HepG2 (cell line): ENCODE results near the gene INPP4B. TPM values are rescaled to one million over a fixed set of nuclear protein-coding genes. Genes with fewer than 3 reads are reported as not detected.

Source experiments
- ATAC-seq: fragments of 200-7000 bp; cut with Tn5 transposase; 3 replicates; pipeline ENCODE4 v1.9.1; 2020; ENCODE audit warnings: mild to moderate bottlenecking, moderate library complexity
- BruUV-seq: library from RNA; stranded (reverse); fragments of 400-500 nt; replicated peaks from 2 replicates; lab custom pipeline; 2021; lab: Mats Ljungman, UMichigan
- CTCF ChIA-PET: fragments of 300-600 bp; formaldehyde crosslinking; extraction: SDS; loops from one replicate; lab custom pipeline; 2021; ENCODE audit warnings: low total read pairs, inconsistent platforms, low intra/inter-chr PET ratio; lab: Yijun Ruan, JAX
- POLR2A ChIA-PET: fragments of 350-600 bp; sonication (Branson Sonifier 250); formaldehyde crosslinking; loops from one replicate; lab custom pipeline; 2020; ENCODE audit warnings: antibody characterized with exemption, inconsistent platforms; lab: Yijun Ruan, JAX
- DNase-seq: peaks from one replicate; pipeline ENCODE4 v3.0.0-alpha.2; 2015; ENCODE audit warnings: low spot score
- FAIRE-seq: peaks from 3 replicates; lab custom pipeline; 2011; peaks lifted over from hg19 to GRCh38; lab: Jason Lieb, UNC
- H2AFZ ChIP-seq: one replicate; pipeline ENCODE4 v1.6.1; 2011; ENCODE audit warnings: low read length, inconsistent platforms
- H3K27ac ChIP-seq: fragments of 300-600 bp; 3 replicates; pipeline ENCODE4 v1.8.0; 2011; ENCODE audit warnings: mixed run types, mild to moderate bottlenecking, mixed read lengths, low read length, inconsistent platforms; ENCODE audit not compliant: insufficient read depth; ENCODE audit errors: extremely low read length
- H3K27me3 ChIP-seq, 2 experiments: fragments of 200-600 bp in 1 of 2; 2 replicates in 1 of 2; 3 replicates in 1 of 2; pipeline versions ENCODE4 v1.6.0 to v1.8.0; 2011; ENCODE audit warnings: low read length in 2 of 2, mild to moderate bottlenecking in 2 of 2, moderate library complexity in 2 of 2, inconsistent platforms in 1 of 2; ENCODE audit not compliant: insufficient read depth in 2 of 2, control insufficient read depth in 1 of 2
- H3K36me3 ChIP-seq, 2 experiments: fragments of 200-600 bp in 1 of 2; replicated peaks in 1 of 2; 2 replicates in 1 of 2; 3 replicates in 1 of 2; pipeline versions ENCODE4 v1.5.1 to v1.8.0; 2011; ENCODE audit warnings: low read length in 2 of 2, inconsistent platforms in 1 of 2; ENCODE audit not compliant: insufficient read depth in 2 of 2, control insufficient read depth in 1 of 2
- H3K4me1 ChIP-seq: 2 replicates; pipeline ENCODE4 v1.5.1; 2012; ENCODE audit warnings: low read length, inconsistent platforms; ENCODE audit not compliant: insufficient read depth
- H3K4me2 ChIP-seq: 2 replicates; pipeline ENCODE4 v1.6.0; 2011; ENCODE audit warnings: low read depth, low read length, inconsistent platforms
- H3K4me3 ChIP-seq, 3 experiments: fragments of 200-600 bp in 1 of 3; sonication (generic), shearing (Covaris generic) in 1 of 3; replicated peaks in 1 of 3; 2 replicates each; pipeline ENCODE4 v1.5.1; 2011 to 2016; ENCODE audit warnings: low read length in 3 of 3, inconsistent platforms in 2 of 3, low read depth in 2 of 3, mild to moderate bottlenecking in 2 of 3, control low read depth in 1 of 3, mixed read lengths in 1 of 3; ENCODE audit not compliant: insufficient read depth in 1 of 3
- H3K79me2 ChIP-seq: one replicate; pipeline ENCODE4 v1.6.1; 2011; ENCODE audit warnings: low read length, inconsistent platforms; ENCODE audit not compliant: insufficient read depth
- H3K9ac ChIP-seq: 2 replicates; pipeline ENCODE4 v1.6.0; 2011; ENCODE audit warnings: mild to moderate bottlenecking, low read depth, low read length, inconsistent platforms; ENCODE audit not compliant: insufficient read depth
- H3K9me3 ChIP-seq: 2 replicates; pipeline ENCODE4 v1.5.1; 2012; ENCODE audit warnings: mild to moderate bottlenecking, low read length
- H4K20me1 ChIP-seq: 2 replicates; pipeline ENCODE4 v1.6.0; 2011; ENCODE audit warnings: inconsistent platforms, mild to moderate bottlenecking, low read length, moderate library complexity; ENCODE audit not compliant: insufficient read depth
- AKAP8 ChIP-seq: sonication (generic); formaldehyde crosslinking; IDR thresholded peaks from 2 replicates; pipeline ENCODE4 v1.5.1; 2020; ENCODE audit warnings: mild to moderate bottlenecking, missing genetic modification reagents
- GABPB1 ChIP-seq: IDR thresholded peaks from 2 replicates; pipeline ENCODE4 v1.6.1; 2016; ENCODE audit warnings: mild to moderate bottlenecking, missing genetic modification reagents, moderate library complexity, missing compliant biosample characterization
- HNRNPL ChIP-seq: fragments of 200-400 bp; formaldehyde crosslinking; IDR thresholded peaks from 2 replicates; pipeline ENCODE4 v1.6.1; 2017; ENCODE audit warnings: mild to moderate bottlenecking, low read depth, low read length
- MEF2D ChIP-seq: sonication (generic); formaldehyde crosslinking; IDR thresholded peaks from 2 replicates; pipeline ENCODE4 v1.5.1; 2020; ENCODE audit warnings: mild to moderate bottlenecking, missing genetic modification reagents
- NCOA5 ChIP-seq: sonication (generic); formaldehyde crosslinking; IDR thresholded peaks from 2 replicates; pipeline ENCODE4 v1.4.0; 2020; ENCODE audit warnings: missing genetic modification reagents
- NR2F2 ChIP-seq: IDR thresholded peaks from 2 replicates; pipeline ENCODE4 v1.6.1; 2012; ENCODE audit warnings: low read depth, inconsistent platforms, borderline replicate concordance
- PCBP1 ChIP-seq: fragments of 200-400 bp; formaldehyde crosslinking; IDR thresholded peaks from 2 replicates; pipeline ENCODE4 v1.6.1; 2017; ENCODE audit warnings: mild to moderate bottlenecking, low read depth, low read length, borderline replicate concordance
- RAD21 ChIP-seq: fragments of 450-650 bp; formaldehyde crosslinking; IDR thresholded peaks from 2 replicates; pipeline ENCODE4 v1.5.0; 2020; ENCODE audit warnings: mild to moderate bottlenecking
- ZEB1 ChIP-seq: IDR thresholded peaks from 2 replicates; pipeline ENCODE4 v1.6.1; 2012; ENCODE audit warnings: mild to moderate bottlenecking, low read depth, inconsistent platforms; ENCODE audit not compliant: insufficient replicate concordance
- ZNF335 ChIP-seq: sonication (generic); formaldehyde crosslinking; IDR thresholded peaks from 2 replicates; pipeline ENCODE4 v1.4.0; 2020; ENCODE audit warnings: missing genetic modification reagents
- ZNF772 ChIP-seq: sonication (generic); formaldehyde crosslinking; IDR thresholded peaks from 2 replicates; pipeline ENCODE4 v1.5.0; 2020; ENCODE audit warnings: mild to moderate bottlenecking, missing genetic modification reagents
- WGBS: methylation state at CpG from one replicate; pipeline ENCODE4 v1.1.6; 2017; ENCODE audit warnings: low lambda C conversion rate; 5-methylcytosine and 5-hydroxymethylcytosine counted together
- in situ Hi-C: cut with HindIII; loops from 2 replicates; pipeline ENCODE4 v1.10.0; 2017; ENCODE audit warnings: low pct_unique_long_range_greater_than_20kb; ENCODE audit not compliant: extremely low pct_ligation_motif_present
- intact Hi-C: fragments of 100-400 bp; cut with micrococcal nuclease; formaldehyde crosslinking; loops from one replicate; pipeline ENCODE4 v1.10.0; 2022; ENCODE audit not compliant: unreplicated experiment
- polyA plus RNA-seq, 8 experiments: library from polyadenylated mRNA; depleted of rRNA in 3 of 8; stranded (reverse) in 7 of 8; unstranded in 1 of 8; fragments of >200 nt; fragmentation: Illumina TruSeq in 4 of 8; extraction: Trizol in 4 of 8; gene quantifications; 2 replicates each; pipeline versions ENCODE4 v1.2.1 to v1.2.3, GENCODE V29; 2011 to 2016; ENCODE audit warnings: low read depth in 4 of 8, missing spikeins in 1 of 8, mixed read lengths in 1 of 8; ENCODE audit not compliant: insufficient read depth in 1 of 8
- total RNA-seq, 5 experiments: library from RNA; depleted of rRNA; stranded (reverse); fragments of >200 nt; fragmentation: Illumina TruSeq; extraction: Trizol; gene quantifications; 2 replicates each; pipeline ENCODE4 v1.2.3, GENCODE V29; 2016; ENCODE audit warnings: low read depth in 1 of 5
- TF ChIP-seq, protein P1 (sequence below): sonication (generic); formaldehyde crosslinking; IDR thresholded peaks from 2 replicates; pipeline ENCODE4 v1.4.0; 2020; ENCODE audit warnings: missing genetic modification reagents
- TF ChIP-seq, protein P2 (sequence below): sonication (generic); formaldehyde crosslinking; conservative IDR thresholded peaks from 2 replicates; pipeline ENCODE4 v1.4.0; 2020; ENCODE audit warnings: missing genetic modification reagents
- TF ChIP-seq, protein P3 (sequence below): IDR thresholded peaks from 2 replicates; pipeline ENCODE4 v1.6.1; 2018; ENCODE audit warnings: missing genetic modification reagents

The INPP4B gene
- total and polyA plus RNA-seq, 2 of the 13 experiments (the other 11 are each of a cell fraction or from before 2014, with no cell fraction given), result not detected

DNA sequence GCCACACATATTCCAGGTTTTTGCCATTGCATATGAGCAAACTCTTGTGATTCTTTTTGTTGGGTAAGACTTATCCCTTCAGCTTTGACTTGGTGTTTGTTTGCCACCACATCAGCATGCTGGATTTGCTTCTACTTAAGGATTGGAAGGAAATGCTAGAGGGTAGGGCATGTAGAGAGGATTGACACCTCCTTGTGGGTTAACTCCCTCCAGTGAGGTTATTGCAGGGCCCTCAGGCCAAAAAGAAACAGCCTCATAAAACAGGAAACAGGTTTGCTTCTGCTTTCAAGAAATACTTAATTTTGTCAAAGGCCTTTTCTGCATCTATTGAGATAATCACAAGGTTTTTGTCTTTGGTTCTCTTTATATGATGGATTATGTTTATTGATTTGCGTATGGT, 15.2 kb upstream of the INPP4B start:
- no TSS peak for BruUV-seq
- intact Hi-C loops (no loop called here), in situ Hi-C loops (no loop called here)
- Histone ChIP-seq H3K79me2 (no peaks in the 10 kb centered on the region), H3K36me3 (no peaks in the 10 kb centered on the region), H3K4me1 (no peaks in the 10 kb centered on the region), H3K27me3 (no peaks in the 10 kb centered on the region), H2AFZ (no peak overlapping the region), H3K9me3 (no peaks in the 10 kb centered on the region), H3K9ac (no peak overlapping the region), H3K4me3 (no peak overlapping the region), H3K4me2 (no peak overlapping the region), H4K20me1 (no peaks in the 10 kb centered on the region), H3K27ac (no peak overlapping the region)
- FAIRE-seq (no peak), ATAC-seq (no peak), DNase-seq (no peak)
- ChIA-PET CTCF (no interaction called here), POLR2A (no interaction called here)
- no peak for TF ChIP-seq ZNF335 (CRISPR knock-in tag)
- no peak for TF ChIP-seq RAD21 (CRISPR knock-in tag)
- TF ChIP-seq ZEB1, result no peak
- WGBS, result 71% methylated on average over 1 of the region's 1 CpG

DNA sequence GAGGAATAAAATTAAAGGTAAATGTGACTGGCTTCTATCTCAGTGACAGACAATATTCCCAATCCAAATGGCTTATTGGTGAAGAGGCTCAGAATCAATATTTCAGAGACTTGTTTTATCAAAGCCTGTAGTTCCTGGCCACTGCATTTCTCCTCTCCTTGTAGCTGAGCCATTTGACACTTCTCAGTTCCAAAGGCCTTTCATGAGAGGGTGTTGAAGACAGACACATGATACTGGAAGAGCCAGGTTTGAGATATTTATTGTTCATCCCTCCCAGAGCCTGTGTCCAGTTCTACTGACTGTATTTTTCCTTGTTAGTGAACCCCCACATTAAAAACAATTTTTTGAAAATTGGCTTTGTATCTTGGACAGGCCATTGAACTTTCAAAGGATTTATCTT, 12.9 kb upstream of the INPP4B start:
- H3K4me2 ChIP-seq, result no peak overlapping the region
- in situ Hi-C loops (no loop called here), intact Hi-C loops (no loop called here)
- ChIA-PET CTCF (no interaction called here), POLR2A (no interaction called here)
- H3K27me3 ChIP-seq, result no peaks in the 10 kb centered on the region
- H3K79me2 ChIP-seq, result no peaks in the 10 kb centered on the region
- H2AFZ ChIP-seq, result no peak overlapping the region
- no peak overlapping the region for H3K4me3 ChIP-seq
- DNase-seq (no peak), ATAC-seq (no peak), FAIRE-seq (no peak)
- no peak overlapping the region for H3K27ac ChIP-seq
- TF ChIP-seq PCBP1 (no peak), ZNF772 (CRISPR knock-in tag) (no peak), MEF2D (CRISPR knock-in tag) (no peak), NCOA5 (CRISPR knock-in tag) (no peak), AKAP8 (CRISPR knock-in tag) (no peak), GABPB1 (CRISPR knock-in tag) (no peak), HNRNPL (no peak), NR2F2 (no peak)
- TF ChIP-seq, protein P1, sequence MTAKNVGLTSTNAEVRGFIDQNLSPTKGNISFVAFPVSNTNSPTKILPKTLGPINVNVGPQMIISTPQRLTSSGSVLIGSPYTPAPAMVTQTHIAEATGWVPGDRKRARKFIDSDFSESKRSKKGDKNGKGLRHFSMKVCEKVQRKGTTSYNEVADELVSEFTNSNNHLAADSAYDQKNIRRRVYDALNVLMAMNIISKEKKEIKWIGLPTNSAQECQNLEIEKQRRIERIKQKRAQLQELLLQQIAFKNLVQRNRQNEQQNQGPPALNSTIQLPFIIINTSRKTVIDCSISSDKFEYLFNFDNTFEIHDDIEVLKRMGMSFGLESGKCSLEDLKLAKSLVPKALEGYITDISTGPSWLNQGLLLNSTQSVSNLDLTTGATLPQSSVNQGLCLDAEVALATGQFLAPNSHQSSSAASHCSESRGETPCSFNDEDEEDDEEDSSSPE (CRISPR knock-in tag), result no peak
- TF ChIP-seq, protein P2, sequence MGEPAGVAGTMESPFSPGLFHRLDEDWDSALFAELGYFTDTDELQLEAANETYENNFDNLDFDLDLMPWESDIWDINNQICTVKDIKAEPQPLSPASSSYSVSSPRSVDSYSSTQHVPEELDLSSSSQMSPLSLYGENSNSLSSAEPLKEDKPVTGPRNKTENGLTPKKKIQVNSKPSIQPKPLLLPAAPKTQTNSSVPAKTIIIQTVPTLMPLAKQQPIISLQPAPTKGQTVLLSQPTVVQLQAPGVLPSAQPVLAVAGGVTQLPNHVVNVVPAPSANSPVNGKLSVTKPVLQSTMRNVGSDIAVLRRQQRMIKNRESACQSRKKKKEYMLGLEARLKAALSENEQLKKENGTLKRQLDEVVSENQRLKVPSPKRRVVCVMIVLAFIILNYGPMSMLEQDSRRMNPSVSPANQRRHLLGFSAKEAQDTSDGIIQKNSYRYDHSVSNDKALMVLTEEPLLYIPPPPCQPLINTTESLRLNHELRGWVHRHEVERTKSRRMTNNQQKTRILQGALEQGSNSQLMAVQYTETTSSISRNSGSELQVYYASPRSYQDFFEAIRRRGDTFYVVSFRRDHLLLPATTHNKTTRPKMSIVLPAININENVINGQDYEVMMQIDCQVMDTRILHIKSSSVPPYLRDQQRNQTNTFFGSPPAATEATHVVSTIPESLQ, result no peak
- TF ChIP-seq, protein P3, sequence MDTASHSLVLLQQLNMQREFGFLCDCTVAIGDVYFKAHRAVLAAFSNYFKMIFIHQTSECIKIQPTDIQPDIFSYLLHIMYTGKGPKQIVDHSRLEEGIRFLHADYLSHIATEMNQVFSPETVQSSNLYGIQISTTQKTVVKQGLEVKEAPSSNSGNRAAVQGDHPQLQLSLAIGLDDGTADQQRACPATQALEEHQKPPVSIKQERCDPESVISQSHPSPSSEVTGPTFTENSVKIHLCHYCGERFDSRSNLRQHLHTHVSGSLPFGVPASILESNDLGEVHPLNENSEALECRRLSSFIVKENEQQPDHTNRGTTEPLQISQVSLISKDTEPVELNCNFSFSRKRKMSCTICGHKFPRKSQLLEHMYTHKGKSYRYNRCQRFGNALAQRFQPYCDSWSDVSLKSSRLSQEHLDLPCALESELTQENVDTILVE (CRISPR knock-in tag), result no peak
- H3K36me3 ChIP-seq, result no peaks in the 10 kb centered on the region
- no TSS peak for BruUV-seq
- H3K9me3 ChIP-seq, result no peaks in the 10 kb centered on the region
- H3K4me1 ChIP-seq, result no peaks in the 10 kb centered on the region
- H4K20me1 ChIP-seq, result no peaks in the 10 kb centered on the region
- H3K9ac ChIP-seq, result no peak overlapping the region
